GM03348 (cell line): ENCODE data around the gene PLA2G5.
A peak's percentile ranks its signal among the peaks of the same experiment; 100 is the strongest.
"Not testable (repeated sequence)": the region's sequence is repeated elsewhere in the genome, so short reads cannot be mapped to it uniquely, and the experiment has no call there.

Experiments
- DNase-seq: peaks from one replicate; pipeline ENCODE4 v3.0.0; 2012; ENCODE audit warnings: low spot score

Gene PLA2G5

GRCh38 chr1:20069874-20070273 lies at the start of gene PLA2G5:
Gene PLA2G5 (plus strand): TSS chr1:20070194. CDS start chr1:20084831, 14,637 bp downstream.
- DNase-seq, result peak; percentile 83

DNA sequence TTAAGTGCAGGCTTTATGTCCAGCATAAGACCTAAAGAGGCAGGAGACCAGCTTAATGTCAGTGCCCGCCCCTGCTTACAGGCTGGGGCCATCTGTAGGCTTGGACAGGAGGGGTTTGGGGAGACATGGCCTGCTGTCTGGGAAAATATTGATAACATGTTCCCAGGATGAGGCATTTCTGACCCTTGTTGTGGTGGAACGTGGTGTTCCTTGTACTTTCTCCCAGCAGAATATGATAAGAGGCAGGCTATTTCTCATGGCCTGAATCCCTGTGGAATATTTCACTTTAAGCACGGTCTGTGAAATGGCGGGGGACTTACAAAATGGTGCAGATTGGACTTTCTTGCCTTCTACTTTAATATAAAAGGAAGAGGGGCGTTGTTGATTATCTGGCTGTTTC lies 41.9 kb upstream of the PLA2G5 start:
- DNase-seq, result no peak

- DNase-seq, result no peak
These were observed 41.3 kb upstream of the PLA2G5 start for GRCh38 chr1:20028726-20029125.

DNA sequence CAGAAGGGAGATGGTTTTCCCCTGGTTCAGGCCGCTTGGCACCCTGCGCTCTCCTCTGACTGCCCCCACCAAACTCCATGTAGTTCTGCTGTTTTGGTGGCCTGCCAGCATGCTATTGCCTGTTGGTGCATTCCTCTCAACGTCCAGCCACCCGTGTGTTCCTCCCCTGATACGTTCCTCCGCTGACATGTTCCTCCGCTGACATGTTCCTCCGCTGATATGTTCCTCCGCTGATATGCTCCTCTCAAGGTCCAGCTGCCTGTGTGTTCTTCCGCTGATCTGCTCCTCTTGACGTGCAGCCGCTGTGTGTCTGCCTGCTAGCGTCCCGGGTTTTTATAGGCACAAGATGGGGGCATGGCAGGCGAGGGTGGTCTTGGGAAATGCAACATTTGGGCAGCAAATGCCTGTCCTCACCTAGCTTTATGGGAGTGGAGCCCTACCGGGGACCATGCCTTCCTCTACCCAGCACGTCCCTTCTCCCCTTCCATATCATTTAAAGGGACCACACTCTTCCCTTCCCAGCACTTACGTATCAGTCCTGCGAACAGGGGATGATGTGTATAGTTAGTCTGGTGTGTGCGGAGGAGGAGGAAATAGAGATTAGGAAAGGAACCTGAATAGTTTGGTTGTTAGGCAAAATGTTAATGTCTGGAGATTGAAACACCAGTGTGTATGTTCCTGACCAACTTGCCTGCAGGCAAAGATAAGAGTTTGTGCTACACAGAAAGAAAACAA lies 40.6 kb upstream of the PLA2G5 start:
- no peak for DNase-seq

DNA sequence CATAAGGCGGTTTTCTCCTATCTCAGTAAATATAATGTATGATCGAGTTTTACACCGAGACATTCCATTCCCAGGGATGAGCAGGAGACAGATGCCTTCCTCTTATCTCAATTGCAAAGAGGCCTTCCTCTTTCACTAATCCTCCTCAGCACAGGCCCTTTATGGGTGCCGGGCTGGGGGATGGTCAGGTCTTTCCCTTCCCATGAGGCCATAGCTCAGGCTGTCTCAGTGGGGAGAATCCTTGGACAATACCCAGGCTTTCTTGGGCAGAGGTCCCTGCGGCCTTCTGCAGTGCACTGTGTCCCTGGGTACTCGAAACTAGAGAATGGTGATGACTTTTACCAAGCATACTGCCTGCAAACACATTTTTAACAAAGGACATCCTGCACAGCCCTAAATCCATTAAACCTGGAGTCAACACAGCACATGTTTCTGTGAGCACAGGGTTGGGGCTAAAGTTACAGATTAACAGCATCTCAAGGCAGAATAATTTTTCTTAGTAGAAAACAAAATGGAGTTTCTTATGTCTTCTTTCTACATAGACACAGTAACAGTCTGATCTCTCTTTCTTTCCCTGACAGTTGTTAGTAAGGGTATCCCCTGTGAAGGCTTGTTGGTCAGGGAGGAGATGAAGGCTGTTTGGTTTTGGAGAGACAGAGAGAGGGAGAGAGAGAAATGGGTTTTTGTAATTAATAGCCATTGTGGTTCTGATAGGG lies 39.4 kb upstream of the PLA2G5 start:
- not testable (repeated sequence) for DNase-seq

DNA sequence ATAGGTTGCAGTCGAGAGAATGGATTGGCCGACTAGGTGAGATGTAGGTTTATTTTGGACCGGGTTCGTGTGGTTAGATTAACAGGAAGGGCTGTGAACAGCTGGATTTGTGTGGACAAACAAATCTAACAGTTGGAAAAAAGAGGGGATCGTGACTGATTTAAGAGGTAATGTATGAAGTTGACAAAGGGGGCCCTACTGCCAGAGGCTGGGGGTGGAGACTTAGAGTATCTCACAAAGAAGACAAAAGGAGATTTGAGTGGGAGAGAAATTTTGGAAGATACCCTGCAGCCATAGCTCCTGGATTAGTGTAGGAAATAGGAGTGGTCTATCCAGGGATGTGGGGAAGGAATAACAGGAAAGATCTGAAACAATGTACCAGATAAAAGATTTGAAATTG lies 38.8 kb upstream of the PLA2G5 start:
- no peak for DNase-seq

DNA sequence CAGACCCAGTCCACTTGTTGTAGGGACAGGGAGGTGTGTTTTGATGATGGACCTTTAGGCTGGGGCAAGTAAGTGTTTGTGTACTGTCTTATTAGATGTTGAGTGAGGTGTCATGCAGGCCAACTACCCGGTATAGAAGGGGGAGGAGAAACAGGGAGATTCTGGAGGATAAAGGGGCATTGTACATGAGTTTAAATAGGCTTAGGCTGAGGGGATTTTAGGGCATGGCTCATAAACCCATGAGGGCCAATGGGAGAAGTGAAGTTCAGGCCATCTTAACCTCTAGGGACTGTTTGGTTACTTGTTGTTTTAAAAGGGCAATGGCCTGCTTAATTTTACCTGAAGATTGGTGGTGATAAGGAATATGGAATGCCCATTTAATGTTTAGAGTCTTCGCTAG lies 38.2 kb upstream of the PLA2G5 start:
- DNase-seq, result no peak

GRCh38 chr1:20032425-20032824 lies 37.6 kb upstream of the PLA2G5 start:
- no peak for DNase-seq

DNA sequence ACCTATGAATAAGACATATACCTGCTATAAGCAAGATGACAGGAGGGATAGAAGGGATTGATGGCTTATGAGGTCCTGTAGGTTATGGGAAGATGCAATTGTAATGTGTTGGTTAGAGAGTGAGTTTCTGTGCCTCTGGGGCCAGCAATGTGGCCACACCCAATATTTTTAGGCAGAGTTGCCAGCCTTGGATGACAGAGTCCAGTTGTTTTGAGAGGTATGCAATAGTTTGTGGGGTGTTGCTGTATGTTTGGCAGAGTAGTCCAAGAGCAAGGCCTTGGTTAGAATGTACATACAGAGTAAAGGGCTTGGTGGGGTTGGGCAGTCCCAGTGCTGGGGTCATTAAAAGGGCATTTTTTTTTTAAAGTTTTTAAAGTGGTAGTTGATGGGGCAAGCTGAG lies 36.6 kb upstream of the PLA2G5 start:
- DNase-seq, result no peak

DNA sequence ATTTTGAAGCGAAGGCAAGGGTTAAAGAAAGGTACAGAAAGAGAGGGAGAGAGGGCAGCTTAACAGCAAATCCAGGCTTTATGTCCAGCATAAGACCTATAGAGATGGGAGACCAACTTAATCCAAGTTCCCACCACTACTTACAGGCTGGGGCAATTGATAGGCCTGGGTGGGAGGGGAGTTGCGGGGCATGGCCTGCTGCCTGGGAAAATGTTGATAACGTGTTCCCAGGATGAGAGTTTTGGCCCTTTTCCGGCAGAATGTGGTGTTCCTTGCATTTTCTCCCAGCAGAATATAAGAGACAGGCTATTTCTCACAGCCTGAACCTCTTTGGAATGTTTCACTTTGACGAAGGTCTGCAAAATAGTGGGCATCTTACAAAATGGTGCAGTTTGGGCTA lies 34.9 kb upstream of the PLA2G5 start:
- DNase-seq, result no peak

DNA sequence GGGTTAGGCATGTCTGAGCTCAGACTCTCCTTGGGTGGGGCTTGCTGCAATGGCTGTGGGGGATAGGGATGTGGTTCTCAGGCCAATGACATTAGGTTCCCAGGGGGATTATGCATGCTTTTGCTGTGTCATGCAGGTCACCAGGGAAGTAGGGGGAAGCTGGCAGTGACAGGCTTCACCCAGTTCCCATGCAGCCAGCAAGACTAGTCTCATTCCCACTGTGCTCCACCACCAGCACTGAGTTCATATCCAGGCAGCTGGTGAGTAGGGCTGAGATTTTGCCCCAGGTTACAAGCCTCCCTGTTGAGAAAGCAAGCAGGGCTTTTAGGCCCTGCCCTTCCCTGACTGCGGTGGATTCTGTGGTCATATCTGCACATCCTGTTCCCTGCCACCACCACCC lies 32.1 kb upstream of the PLA2G5 start:
- no peak for DNase-seq

- DNase-seq, result no peak
These were observed 22.9 kb upstream of the PLA2G5 start for GRCh38 chr1:20047096-20047495.

DNA sequence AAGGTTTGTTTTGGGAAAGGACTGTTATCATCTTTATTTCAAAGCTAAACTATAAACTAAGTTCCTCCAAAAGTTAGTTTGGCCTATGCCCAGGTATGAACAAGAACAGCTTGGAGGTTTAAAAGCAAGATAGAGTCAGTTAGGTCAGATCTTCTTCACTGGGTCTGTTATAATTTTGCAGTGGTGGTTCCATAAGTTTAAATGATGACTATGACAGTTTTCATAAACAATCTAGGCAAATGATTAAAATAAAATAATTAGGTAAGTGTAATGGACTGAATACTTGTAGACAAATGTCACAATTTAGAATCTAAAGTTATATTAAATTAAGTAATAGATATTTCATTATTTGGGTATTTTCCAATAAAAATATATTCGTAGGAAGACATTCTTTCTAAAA lies 21.4 kb upstream of the PLA2G5 start:
- DNase-seq, result no peak

- DNase-seq, result not testable (repeated sequence)
These were observed 20.8 kb upstream of the PLA2G5 start for GRCh38 chr1:20049056-20049798.

- no peak for DNase-seq
These were observed 18.7 kb upstream of the PLA2G5 start for GRCh38 chr1:20051218-20051829.

GRCh38 chr1:20052386-20052785 lies 17.6 kb upstream of the PLA2G5 start:
- DNase-seq, result no peak

DNA sequence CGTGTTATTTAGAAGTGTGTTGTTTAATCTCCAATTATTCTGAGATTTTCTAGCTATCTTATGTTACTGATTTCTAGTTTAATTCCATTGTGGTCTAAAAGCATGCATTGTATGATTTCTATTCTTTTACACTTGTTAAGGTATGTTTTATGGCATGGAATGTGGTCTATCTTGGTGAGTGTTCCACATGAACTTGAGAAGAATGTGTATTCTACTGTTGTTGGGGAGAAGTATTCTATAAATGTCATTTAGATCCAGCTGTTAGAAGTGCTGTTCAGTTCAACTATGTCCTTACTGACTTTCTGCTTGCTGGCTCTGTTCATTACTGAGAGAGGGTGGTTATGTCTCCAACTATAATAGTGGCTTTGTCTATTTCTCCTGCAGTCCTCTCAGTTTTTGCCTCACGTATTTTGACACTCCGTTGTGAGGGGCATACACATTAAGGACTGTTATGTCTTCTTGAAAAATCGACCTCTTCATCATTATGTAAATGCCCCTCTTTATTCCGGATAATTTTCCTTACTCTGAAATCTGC lies 12.0 kb upstream of the PLA2G5 start:
- DNase-seq, result no peak

DNA sequence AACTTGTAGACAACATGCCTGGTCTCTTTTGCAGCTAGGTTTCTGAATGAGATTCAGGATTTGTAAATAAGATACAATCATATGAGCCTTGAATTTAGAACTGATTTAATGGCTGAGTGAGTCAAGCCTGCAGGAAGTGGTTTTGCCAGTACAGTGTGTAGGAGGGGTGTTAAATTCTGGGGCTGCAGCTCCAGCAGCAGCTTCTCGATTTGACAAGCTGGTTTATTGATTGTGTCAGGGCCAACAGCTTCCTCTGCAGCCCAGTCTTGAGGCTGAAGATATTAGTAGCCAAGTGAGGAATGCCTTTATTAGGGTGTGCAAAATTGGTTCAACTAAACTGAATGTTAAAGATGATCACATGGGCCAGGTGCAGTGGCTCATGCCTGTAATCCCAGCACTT lies 11.5 kb upstream of the PLA2G5 start:
- peak; percentile 86 for DNase-seq

DNA sequence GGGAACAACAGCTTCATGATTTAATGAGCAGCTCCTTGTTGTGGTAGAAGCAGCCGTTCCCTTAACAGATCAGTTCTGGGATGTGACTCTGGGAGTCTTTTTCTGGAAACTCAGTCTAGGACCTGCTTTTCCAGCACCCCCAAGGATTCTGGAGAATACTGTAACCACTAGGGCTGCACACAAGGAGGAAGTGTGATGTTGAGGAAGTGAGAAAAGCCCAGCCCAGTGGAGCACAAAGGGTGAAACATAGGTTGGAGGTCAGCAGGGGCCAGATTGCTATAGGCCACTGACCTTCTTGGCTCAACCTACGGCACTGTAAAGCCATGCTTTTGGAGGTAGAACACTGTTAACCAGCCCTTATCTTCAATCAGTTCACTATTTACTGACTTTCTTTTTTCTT lies 10.1 kb upstream of the PLA2G5 start:
- DNase-seq, result no peak

DNA sequence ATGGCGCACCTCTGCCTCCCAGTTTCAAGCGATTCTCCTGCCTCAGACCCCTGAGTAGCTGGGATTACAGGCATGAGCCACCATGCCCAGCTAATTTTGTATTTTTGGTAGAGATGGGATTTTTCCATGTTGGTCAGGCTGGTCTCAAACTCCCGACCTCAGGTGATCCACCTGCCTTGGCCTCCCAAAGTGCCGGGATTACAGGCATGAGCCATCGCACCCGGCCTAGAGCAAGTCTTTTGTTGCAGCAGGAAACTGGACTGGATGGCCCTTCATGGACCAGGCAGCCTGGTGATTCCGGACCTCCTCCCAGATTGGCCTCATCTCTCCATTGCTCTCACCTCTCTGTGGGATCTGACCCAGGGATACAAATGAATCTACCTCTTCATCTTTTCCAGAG lies 9.2 kb upstream of the PLA2G5 start:
- not testable (repeated sequence) for DNase-seq

GRCh38 chr1:20061866-20062265 lies 8.1 kb upstream of the PLA2G5 start:
- DNase-seq, result no peak

DNA sequence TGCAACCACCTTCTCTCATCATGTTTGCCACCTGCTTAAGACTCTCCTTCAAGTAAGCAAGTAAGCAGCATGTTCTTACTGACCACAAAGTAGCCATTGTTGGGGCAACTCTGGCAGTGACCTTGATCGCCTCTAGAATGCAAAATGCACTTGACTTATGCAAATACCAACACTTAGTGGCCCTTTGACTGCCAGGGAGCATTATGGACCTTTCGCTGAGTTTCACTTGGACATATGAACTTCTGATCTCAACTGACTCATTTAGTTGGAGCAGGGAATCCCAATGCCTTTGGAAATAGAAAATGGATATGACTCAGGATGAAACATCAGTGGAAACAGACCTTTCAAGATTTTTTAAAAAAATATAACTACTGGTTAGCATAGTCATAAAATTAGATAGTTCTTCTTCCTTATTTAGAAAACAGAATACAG lies 6.1 kb upstream of the PLA2G5 start:
- peak; percentile 83 for DNase-seq
